ENCODE results near the gene ADGRA3.

The ADGRA3 gene

DNA sequence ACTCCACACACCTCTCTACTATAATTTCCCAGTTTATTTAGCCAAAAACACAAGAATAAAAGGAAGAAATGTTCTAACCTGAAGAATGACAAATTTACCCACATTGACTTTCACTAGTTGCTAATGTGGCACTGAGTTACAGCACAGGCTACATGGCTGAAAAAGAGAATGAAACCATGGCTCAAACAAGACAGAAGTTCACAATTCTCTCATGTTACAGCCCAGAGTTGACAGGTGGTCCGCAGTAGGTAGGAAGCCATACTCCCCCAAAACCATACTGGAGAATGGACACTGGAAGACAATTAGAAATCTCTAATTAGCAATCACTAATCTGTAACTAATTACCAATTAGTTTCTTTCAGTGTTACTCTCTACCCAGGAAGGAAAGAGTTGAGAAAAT lies 170.8 kb downstream of the ADGRA3 start:
- no peak for DNase-seq

DNA sequence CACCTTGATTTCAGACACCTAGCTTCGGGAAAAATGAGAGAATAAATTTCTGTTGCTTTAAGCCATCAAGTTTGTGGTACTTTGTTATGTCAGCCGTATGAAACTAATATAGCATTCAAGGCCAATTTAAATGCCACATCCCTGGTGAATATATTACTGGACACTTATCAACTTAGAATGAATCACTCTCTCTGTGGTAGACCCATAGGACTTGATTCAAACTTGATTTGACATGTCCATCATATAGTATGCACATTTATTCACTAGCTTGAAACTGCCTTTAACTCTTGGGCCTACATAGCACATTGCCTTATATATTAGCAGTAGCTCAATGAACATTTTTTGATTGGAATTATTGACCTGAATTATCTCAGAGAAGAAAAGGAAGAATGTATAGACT lies 172.3 kb downstream of the ADGRA3 start:
- no peak for DNase-seq

DNA sequence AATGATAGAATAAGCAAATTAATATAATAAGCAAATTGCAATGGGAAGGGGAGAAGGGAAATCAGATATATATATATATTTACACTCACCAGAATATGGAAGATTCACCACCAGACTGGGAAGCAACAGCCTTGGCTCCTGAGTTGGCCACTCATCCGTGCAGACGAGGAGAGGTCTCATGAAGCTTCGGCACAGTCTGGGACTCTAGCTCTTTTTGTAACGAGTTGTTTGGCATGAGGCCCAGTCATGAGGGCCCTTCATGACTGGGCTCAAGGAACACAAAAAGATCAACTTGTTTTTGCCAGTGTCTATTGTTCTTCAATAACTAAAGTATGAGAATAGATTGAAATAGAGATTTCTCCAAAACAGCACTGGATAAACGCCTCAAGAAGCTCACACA lies 176.4 kb downstream of the ADGRA3 start:
- no peak for DNase-seq

DNA sequence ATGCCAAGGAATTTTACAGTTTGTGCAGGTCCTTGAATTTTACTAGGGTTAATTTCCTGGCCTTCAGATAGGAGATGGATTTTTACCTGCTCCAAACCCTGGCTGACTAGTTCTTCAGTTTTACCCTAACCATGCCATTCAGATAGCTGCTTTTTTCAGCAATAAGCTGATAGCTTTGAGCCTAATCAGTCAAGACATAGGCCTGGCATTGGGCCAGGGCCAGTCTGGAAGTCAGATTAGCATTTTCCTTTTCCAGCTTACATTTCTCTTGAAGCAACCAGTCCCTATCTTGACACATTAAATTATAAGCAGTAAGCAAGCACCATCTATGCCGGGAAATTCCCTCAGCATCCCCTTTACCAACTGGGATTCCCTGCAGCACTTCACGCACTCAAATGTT lies 177.1 kb downstream of the ADGRA3 start:
- no peak for DNase-seq
